GM23338 (cell line): ENCODE results near the gene PFKM. TPM values are rescaled to one million over a fixed set of nuclear protein-coding genes. Genes with fewer than 3 reads are reported as not detected.
"Not testable (repeated sequence)": the region's sequence is repeated elsewhere in the genome, so short reads cannot be mapped to it uniquely, and the experiment has no call there.

ENCODE experiments used
- ATAC-seq: fragments of 200-7000 bp; cut with Tn5 transposase; 3 replicates; pipeline ENCODE4 v1.9.1; 2020
- DNase-seq: peaks from one replicate; pipeline ENCODE4 v3.0.0-alpha.2; 2015; ENCODE audit warnings: low spot score
- H2AFZ ChIP-seq: fragments of 200-600 bp; sonication (generic); 2 replicates; pipeline ENCODE4 v1.8.0; 2016; ENCODE audit warnings: antibody characterized with exemption, mild to moderate bottlenecking, moderate library complexity
- H3F3A ChIP-seq: fragments of 200-600 bp; sonication (generic); replicated peaks from 2 replicates; pipeline ENCODE4 v1.8.0; 2017; ENCODE audit warnings: antibody characterized with exemption, mixed run types, low read depth
- H3K27ac ChIP-seq: fragments of 200-600 bp; sonication (generic); 2 replicates; pipeline ENCODE4 v1.6.1; 2016; ENCODE audit warnings: low read depth
- H3K27me3 ChIP-seq: fragments of 200-600 bp; sonication (generic); 2 replicates; pipeline ENCODE4 v1.8.0; 2016; ENCODE audit warnings: mild to moderate bottlenecking, mixed run types, moderate library complexity; ENCODE audit not compliant: insufficient read depth
- H3K36me3 ChIP-seq: fragments of 200-600 bp; sonication (generic); 2 replicates; pipeline ENCODE4 v1.8.0; 2016; ENCODE audit warnings: mild to moderate bottlenecking; ENCODE audit not compliant: insufficient read depth
- H3K4me1 ChIP-seq: fragments of 200-600 bp; sonication (generic); 2 replicates; pipeline ENCODE4 v1.8.0; 2016; ENCODE audit warnings: mild to moderate bottlenecking, moderate library complexity; ENCODE audit not compliant: insufficient read depth
- H3K4me2 ChIP-seq: fragments of 200-600 bp; sonication (generic); 2 replicates; pipeline ENCODE4 v1.7.1; 2017; ENCODE audit warnings: mixed run types
- H3K4me3 ChIP-seq: fragments of 200-600 bp; sonication (generic); 2 replicates; pipeline ENCODE4 v1.6.1; 2016; ENCODE audit warnings: mixed run types
- H3K79me2 ChIP-seq: fragments of 200-600 bp; sonication (generic); replicated peaks from 2 replicates; pipeline ENCODE4 v1.8.0; 2017; ENCODE audit warnings: mild to moderate bottlenecking; ENCODE audit not compliant: insufficient read depth
- H3K9me2 ChIP-seq: fragments of 200-600 bp; sonication (generic); 2 replicates; pipeline ENCODE4 v1.8.0; 2017; ENCODE audit not compliant: insufficient read depth
- H4K20me1 ChIP-seq: fragments of 200-600 bp; sonication (generic); replicated peaks from 2 replicates; pipeline ENCODE4 v1.8.0; 2017; ENCODE audit warnings: mild to moderate bottlenecking; ENCODE audit not compliant: insufficient read depth
- H3K27ac Mint-ChIP-seq: 2 replicates; pipeline ENCODE4 v1.8.0; 2020; ENCODE audit warnings: inconsistent platforms, mild to moderate bottlenecking, moderate library complexity, mixed read lengths
- H3K27me3 Mint-ChIP-seq: 3 replicates; pipeline ENCODE4 v1.8.0; 2022; ENCODE audit warnings: low read depth, mild to moderate bottlenecking, moderate library complexity, mixed read lengths, inconsistent platforms; ENCODE audit not compliant: insufficient read depth, poor library complexity
- H3K36me3 Mint-ChIP-seq: 3 replicates; pipeline ENCODE4 v1.8.0; 2021; ENCODE audit warnings: low read depth, mild to moderate bottlenecking, inconsistent platforms, moderate library complexity, mixed read lengths
- H3K4me1 Mint-ChIP-seq: 3 replicates; pipeline ENCODE4 v1.8.0; 2020; ENCODE audit warnings: mild to moderate bottlenecking, inconsistent platforms, mixed read lengths
- H3K4me3 Mint-ChIP-seq: 3 replicates; pipeline ENCODE4 v1.8.0; 2021; ENCODE audit warnings: moderate library complexity, mild to moderate bottlenecking, inconsistent platforms, mixed read lengths
- H3K9me3 Mint-ChIP-seq: 3 replicates; pipeline ENCODE4 v1.8.0; 2020; ENCODE audit warnings: moderate library complexity, mild to moderate bottlenecking, inconsistent platforms, mixed read lengths
- CREB1 ChIP-seq: fragments of 250-450 bp; sonication (Bioruptor Pico); IDR thresholded peaks from 2 replicates; pipeline ENCODE4 v1.5.0; 2020; ENCODE audit warnings: low read depth, mild to moderate bottlenecking, moderate library complexity
- EZH2 ChIP-seq: fragments of 200-600 bp; sonication (generic); IDR thresholded peaks from one replicate; pipeline ENCODE4 v1.8.0; 2017; ENCODE audit warnings: antibody characterized with exemption, mild to moderate bottlenecking, low read depth; ENCODE audit not compliant: unreplicated experiment
- JUNB ChIP-seq: IDR thresholded peaks from one replicate; pipeline ENCODE4 v1.6.1; 2016; ENCODE audit warnings: antibody characterized with exemption; ENCODE audit not compliant: unreplicated experiment
- NANOG ChIP-seq: IDR thresholded peaks from 2 replicates; pipeline ENCODE4 v1.6.1; 2016; ENCODE audit warnings: antibody characterized with exemption, borderline replicate concordance
- POLR2AphosphoS5 ChIP-seq: IDR thresholded peaks from 2 replicates; pipeline ENCODE4 v1.6.1; 2016; ENCODE audit warnings: antibody characterized with exemption, low read depth
- STAT1 ChIP-seq: IDR thresholded peaks from one replicate; pipeline ENCODE4 v1.6.1; 2016; ENCODE audit warnings: antibody characterized with exemption; ENCODE audit not compliant: unreplicated experiment
- ZNF114 ChIP-seq: fragments of 250-450 bp; sonication (Bioruptor Pico); IDR thresholded peaks from 2 replicates; pipeline ENCODE4 v1.5.0; 2020; ENCODE audit warnings: mild to moderate bottlenecking, moderate library complexity
- ZNF331 ChIP-seq: fragments of 250-450 bp; sonication (Bioruptor Pico); IDR thresholded peaks from 2 replicates; pipeline ENCODE4 v1.5.0; 2020; ENCODE audit warnings: low read depth, mild to moderate bottlenecking, moderate library complexity
- polyA plus RNA-seq: library from polyadenylated mRNA; unstranded; fragments of >200 nt; fragmentation: Nextera tagmentation; extraction: Ambion mirVana; gene quantifications from 2 replicates; pipeline ENCODE4 v1.2.1, GENCODE V29; 2016
- total RNA-seq: library from RNA; depleted of rRNA; stranded (reverse); fragments of >200 nt; shearing (Covaris generic); gene quantifications from 2 replicates; pipeline ENCODE4 v1.2.3, GENCODE V29; 2014
- TF ChIP-seq, protein P1 (sequence below): IDR thresholded peaks from one replicate; pipeline ENCODE4 v1.6.1; 2018; ENCODE audit warnings: antibody characterized with exemption; ENCODE audit not compliant: unreplicated experiment
- TF ChIP-seq, protein P2 (sequence below), 2 experiments: fragments of 200-600 bp in 1 of 2; sonication (generic) in 1 of 2; conservative IDR thresholded peaks; 2 replicates each; pipeline versions ENCODE4 v1.5.1 to v1.6.1; 2016 to 2017; ENCODE audit warnings: antibody characterized with exemption in 2 of 2, low read depth in 2 of 2, mild to moderate bottlenecking in 2 of 2, moderate library complexity in 1 of 2
- TF ChIP-seq, protein P3 (sequence below): fragments of 250-450 bp; sonication (Bioruptor Pico); IDR thresholded peaks from 2 replicates; pipeline ENCODE4 v1.5.0; 2020; ENCODE audit warnings: mild to moderate bottlenecking, moderate library complexity

PFKM gene
- total and polyA plus RNA-seq, 2 experiments from 2014 or later = 47.2 to 82.5 TPM

DNA sequence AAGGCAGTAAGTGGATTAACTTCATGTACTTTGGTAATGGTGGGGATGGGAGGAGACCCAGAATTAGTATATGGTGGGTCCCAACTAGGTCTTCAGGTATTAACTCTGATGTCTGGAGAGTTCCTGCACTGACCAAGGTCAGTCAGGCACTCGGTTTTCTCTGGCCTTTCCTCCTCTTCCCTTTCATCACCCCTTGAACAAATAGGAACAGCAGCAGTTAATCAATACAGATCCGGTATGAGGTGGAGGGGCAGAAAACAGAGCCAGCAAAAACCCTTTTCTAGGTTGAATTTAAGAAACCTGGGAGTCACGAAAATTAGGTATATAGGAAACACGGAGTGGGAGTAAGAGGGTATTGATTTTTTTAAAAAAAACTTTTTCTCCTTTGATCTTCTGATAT is 4.0 kb downstream of the PFKM start:
- no peaks in the 10 kb centered on the region for H3F3A ChIP-seq
- H3K79me2 ChIP-seq = peaks cover 23% of the 10 kb centered on the region
- H3K27ac Mint-ChIP-seq = no peak overlapping the region; the same call in 1 of the 2 replicates
- peaks cover 33% of the 10 kb centered on the region for H3K36me3 Mint-ChIP-seq
- peaks cover 28% of the 10 kb centered on the region for H3K36me3 ChIP-seq
- H3K4me3 ChIP-seq = no peak overlapping the region
- no peak overlapping the region for H2AFZ ChIP-seq
- no peak overlapping the region for H3K27ac ChIP-seq
- H3K27me3 ChIP-seq = no peaks in the 10 kb centered on the region
- DNase-seq (no peak), ATAC-seq (no peak)
- peaks cover 10% of the 10 kb centered on the region for H4K20me1 ChIP-seq
- H3K9me2 ChIP-seq = no peaks in the 10 kb centered on the region
- H3K27me3 Mint-ChIP-seq = peaks cover 5% of the 10 kb centered on the region
- peaks cover 13% of the 10 kb centered on the region for H3K4me1 Mint-ChIP-seq
- TF ChIP-seq STAT1 (no peak), CREB1 (no peak), NANOG (no peak), ZNF114 (CRISPR knock-in tag) (no peak), EZH2 (no peak), JUNB (no peak), ZNF331 (CRISPR knock-in tag) (no peak), POLR2AphosphoS5 (no peak)
- TF ChIP-seq, protein P1, sequence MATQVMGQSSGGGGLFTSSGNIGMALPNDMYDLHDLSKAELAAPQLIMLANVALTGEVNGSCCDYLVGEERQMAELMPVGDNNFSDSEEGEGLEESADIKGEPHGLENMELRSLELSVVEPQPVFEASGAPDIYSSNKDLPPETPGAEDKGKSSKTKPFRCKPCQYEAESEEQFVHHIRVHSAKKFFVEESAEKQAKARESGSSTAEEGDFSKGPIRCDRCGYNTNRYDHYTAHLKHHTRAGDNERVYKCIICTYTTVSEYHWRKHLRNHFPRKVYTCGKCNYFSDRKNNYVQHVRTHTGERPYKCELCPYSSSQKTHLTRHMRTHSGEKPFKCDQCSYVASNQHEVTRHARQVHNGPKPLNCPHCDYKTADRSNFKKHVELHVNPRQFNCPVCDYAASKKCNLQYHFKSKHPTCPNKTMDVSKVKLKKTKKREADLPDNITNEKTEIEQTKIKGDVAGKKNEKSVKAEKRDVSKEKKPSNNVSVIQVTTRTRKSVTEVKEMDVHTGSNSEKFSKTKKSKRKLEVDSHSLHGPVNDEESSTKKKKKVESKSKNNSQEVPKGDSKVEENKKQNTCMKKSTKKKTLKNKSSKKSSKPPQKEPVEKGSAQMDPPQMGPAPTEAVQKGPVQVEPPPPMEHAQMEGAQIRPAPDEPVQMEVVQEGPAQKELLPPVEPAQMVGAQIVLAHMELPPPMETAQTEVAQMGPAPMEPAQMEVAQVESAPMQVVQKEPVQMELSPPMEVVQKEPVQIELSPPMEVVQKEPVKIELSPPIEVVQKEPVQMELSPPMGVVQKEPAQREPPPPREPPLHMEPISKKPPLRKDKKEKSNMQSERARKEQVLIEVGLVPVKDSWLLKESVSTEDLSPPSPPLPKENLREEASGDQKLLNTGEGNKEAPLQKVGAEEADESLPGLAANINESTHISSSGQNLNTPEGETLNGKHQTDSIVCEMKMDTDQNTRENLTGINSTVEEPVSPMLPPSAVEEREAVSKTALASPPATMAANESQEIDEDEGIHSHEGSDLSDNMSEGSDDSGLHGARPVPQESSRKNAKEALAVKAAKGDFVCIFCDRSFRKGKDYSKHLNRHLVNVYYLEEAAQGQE = no peak
- TF ChIP-seq, protein P2, sequence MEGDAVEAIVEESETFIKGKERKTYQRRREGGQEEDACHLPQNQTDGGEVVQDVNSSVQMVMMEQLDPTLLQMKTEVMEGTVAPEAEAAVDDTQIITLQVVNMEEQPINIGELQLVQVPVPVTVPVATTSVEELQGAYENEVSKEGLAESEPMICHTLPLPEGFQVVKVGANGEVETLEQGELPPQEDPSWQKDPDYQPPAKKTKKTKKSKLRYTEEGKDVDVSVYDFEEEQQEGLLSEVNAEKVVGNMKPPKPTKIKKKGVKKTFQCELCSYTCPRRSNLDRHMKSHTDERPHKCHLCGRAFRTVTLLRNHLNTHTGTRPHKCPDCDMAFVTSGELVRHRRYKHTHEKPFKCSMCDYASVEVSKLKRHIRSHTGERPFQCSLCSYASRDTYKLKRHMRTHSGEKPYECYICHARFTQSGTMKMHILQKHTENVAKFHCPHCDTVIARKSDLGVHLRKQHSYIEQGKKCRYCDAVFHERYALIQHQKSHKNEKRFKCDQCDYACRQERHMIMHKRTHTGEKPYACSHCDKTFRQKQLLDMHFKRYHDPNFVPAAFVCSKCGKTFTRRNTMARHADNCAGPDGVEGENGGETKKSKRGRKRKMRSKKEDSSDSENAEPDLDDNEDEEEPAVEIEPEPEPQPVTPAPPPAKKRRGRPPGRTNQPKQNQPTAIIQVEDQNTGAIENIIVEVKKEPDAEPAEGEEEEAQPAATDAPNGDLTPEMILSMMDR (conservative IDR thresholded peaks at IDR 0.05; ENCODE audit: low read depth in 2 of 2) = no peak
- TF ChIP-seq, protein P3, sequence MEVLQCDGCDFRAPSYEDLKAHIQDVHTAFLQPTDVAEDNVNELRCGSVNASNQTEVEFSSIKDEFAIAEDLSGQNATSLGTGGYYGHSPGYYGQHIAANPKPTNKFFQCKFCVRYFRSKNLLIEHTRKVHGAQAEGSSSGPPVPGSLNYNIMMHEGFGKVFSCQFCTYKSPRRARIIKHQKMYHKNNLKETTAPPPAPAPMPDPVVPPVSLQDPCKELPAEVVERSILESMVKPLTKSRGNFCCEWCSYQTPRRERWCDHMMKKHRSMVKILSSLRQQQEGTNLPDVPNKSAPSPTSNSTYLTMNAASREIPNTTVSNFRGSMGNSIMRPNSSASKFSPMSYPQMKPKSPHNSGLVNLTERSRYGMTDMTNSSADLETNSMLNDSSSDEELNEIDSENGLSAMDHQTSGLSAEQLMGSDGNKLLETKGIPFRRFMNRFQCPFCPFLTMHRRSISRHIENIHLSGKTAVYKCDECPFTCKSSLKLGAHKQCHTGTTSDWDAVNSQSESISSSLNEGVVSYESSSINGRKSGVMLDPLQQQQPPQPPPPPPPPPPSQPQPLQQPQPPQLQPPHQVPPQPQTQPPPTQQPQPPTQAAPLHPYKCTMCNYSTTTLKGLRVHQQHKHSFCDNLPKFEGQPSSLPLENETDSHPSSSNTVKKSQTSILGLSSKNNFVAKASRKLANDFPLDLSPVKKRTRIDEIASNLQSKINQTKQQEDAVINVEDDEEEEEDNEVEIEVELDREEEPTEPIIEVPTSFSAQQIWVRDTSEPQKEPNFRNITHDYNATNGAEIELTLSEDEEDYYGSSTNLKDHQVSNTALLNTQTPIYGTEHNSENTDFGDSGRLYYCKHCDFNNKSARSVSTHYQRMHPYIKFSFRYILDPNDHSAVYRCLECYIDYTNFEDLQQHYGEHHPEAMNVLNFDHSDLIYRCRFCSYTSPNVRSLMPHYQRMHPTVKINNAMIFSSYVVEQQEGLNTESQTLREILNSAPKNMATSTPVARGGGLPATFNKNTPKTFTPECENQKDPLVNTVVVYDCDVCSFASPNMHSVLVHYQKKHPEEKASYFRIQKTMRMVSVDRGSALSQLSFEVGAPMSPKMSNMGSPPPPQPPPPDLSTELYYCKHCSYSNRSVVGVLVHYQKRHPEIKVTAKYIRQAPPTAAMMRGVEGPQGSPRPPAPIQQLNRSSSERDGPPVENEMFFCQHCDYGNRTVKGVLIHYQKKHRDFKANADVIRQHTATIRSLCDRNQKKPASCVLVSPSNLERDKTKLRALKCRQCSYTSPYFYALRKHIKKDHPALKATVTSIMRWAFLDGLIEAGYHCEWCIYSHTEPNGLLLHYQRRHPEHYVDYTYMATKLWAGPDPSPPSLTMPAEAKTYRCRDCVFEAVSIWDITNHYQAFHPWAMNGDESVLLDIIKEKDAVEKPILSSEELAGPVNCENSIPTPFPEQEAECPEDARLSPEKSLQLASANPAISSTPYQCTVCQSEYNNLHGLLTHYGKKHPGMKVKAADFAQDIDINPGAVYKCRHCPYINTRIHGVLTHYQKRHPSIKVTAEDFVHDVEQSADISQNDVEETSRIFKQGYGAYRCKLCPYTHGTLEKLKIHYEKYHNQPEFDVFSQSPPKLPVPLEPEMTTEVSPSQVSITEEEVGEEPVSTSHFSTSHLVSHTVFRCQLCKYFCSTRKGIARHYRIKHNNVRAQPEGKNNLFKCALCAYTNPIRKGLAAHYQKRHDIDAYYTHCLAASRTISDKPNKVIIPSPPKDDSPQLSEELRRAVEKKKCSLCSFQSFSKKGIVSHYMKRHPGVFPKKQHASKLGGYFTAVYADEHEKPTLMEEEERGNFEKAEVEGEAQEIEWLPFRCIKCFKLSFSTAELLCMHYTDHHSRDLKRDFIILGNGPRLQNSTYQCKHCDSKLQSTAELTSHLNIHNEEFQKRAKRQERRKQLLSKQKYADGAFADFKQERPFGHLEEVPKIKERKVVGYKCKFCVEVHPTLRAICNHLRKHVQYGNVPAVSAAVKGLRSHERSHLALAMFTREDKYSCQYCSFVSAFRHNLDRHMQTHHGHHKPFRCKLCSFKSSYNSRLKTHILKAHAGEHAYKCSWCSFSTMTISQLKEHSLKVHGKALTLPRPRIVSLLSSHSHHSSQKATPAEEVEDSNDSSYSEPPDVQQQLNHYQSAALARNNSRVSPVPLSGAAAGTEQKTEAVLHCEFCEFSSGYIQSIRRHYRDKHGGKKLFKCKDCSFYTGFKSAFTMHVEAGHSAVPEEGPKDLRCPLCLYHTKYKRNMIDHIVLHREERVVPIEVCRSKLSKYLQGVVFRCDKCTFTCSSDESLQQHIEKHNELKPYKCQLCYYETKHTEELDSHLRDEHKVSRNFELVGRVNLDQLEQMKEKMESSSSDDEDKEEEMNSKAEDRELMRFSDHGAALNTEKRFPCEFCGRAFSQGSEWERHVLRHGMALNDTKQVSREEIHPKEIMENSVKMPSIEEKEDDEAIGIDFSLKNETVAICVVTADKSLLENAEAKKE (CRISPR knock-in tag) = no peak
- H3K4me3 Mint-ChIP-seq = no peak overlapping the region
- H3K4me2 ChIP-seq = no peak overlapping the region
- H3K9me3 Mint-ChIP-seq = no peaks in the 10 kb centered on the region; the same call in 2 of the 3 replicates
- H3K4me1 ChIP-seq = peaks cover 12% of the 10 kb centered on the region

DNA sequence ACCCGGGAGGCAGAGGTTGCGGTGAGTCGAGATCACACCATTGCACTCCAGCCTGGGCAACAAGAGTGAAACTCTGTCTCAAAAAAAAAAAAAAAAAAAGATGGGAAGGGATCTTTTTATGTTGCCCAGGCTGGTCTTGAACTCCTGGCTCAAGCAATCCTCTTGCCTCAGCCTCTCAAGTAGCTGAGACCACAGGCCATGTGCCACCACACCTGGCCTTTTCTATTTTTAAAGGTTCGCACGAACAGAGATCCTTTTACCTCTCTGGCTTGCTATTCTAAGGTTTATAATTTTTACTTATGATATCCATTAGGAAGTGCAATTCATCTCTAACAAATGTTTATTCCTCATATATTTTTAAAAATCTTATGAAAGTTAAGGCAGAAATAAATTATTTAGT is 6.4 kb downstream of the PFKM start:
- not testable (repeated sequence) for H3K27me3 ChIP-seq, H2AFZ ChIP-seq, H3K27ac ChIP-seq, H3K9me3 Mint-ChIP-seq, H3K9me2 ChIP-seq, H3K4me3 Mint-ChIP-seq, H3K4me2 ChIP-seq, H3K27ac Mint-ChIP-seq, DNase-seq, H3K27me3 Mint-ChIP-seq, H3K4me1 Mint-ChIP-seq, H3K4me3 ChIP-seq, H3F3A ChIP-seq, H3K4me1 ChIP-seq, ATAC-seq
- Histone ChIP-seq H3K36me3 (peaks cover 35% of the 10 kb centered on the region), H3K79me2 (peaks cover 14% of the 10 kb centered on the region), H4K20me1 (peaks cover 14% of the 10 kb centered on the region)
- peaks cover 46% of the 10 kb centered on the region for H3K36me3 Mint-ChIP-seq
